Inferior parietal cortex (tissue), 1 donor: ENCODE results near the gene NTM.

Experiments used
- DNase-seq: peaks from one replicate; pipeline ENCODE4 v3.0.0-alpha.2; 2016; ENCODE audit errors: extremely low spot score

NTM gene

DNA sequence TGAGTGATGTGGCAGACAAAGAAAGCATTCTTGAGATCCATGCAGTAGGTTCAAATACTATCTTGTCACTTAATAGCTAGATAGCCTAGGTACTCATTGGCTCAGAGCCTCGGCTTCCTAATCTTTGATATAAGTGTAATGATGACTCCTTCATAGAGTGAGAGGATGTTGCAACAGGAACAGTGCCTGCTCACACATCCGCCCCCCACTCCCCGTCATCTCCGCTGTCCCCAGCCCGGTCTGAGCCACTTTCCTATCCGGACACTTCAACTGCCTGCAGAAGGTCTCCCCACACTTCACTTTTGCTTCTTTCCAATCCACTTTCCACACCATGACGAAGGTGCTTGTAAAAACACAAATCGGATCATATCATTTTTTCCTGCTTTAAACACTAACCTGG is 128.8 kb downstream of the NTM start:
- DNase-seq: no peak

DNA sequence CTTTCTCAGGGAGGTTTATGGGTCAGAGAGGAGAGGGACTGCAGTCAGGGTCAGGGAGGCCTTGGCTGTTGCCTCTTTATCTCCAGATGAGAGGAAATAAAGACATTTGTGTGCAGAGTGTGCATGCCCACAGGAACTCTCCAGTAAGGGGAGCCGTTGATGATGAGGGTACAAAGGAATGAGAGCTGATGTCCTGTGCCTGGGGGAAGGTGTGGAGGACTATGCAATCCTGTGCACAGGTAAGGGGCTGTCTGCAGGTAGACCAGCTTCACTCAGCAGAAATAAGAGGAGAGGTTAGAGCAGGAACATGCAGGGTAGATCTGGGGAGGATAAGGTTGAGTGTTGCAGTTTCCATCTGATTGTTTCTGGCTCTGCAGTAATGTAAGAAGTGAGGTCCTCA is 132.6 kb downstream of the NTM start:
- DNase-seq: no peak

DNA sequence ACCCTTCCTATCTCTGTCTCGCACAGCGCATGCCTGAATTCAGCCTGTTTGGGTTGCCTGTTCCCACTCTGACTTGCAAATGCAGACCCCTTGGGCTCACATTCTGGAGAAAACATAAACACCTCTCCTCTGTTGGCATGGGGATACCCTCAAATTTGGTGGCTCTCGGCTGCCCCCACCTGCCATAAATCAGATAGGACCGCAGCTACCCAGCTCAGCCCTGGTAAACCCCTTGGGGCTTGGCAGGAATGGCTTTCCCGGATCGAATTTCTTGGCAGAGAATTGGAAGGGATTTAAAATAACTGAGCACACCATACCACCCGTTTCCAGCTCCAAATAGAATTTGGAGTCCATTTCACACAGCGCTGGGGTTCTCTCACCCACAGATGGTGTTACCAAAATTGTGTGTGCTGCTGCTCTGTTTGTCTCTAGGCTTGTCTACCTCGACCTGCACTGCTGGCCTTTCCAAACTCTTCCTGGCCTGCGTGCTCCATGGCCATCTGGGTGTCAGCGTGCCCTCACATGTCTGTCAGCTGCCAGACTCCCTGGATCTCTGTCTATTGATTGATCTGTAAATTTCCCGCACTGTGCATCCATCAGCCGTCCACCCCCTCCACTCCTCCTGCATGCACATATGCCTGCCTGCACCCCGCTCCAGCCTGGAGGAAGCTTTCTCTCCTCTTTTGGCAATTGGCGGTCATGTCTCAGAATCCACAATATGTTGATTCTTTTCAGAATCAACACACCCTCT is 134.0 kb downstream of the NTM start:
- peak; percentile 79 for DNase-seq

GRCh38 chr11:131506348-131506747 is 135.9 kb downstream of the NTM start:
- no peak for DNase-seq

DNA sequence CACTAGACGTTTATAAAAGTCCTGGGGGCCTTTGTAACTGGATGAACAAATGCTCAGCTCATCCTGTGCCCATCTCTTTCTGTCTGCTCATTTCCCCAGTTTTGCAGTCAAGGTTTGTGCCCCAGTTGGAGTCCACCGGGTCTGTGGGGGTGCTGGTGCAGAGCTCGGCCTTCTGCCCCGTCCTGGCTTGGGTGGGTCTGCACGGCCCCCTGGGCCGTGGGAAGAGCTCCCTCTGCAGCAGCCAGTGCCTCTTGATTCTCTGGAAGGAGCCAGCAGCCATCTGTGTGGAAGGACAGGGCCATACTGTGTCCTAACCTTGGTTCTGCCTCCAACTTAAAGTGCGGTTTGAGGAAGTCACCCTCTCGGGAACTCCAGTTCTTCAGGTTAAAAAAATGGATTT is 140.2 kb downstream of the NTM start:
- no peak for DNase-seq

- no peak for DNase-seq
Measured at GRCh38 chr11:131511794-131512193, 141.4 kb downstream of the NTM start.

GRCh38 chr11:131512228-131512627 is 141.8 kb downstream of the NTM start:
- DNase-seq: no peak

DNA sequence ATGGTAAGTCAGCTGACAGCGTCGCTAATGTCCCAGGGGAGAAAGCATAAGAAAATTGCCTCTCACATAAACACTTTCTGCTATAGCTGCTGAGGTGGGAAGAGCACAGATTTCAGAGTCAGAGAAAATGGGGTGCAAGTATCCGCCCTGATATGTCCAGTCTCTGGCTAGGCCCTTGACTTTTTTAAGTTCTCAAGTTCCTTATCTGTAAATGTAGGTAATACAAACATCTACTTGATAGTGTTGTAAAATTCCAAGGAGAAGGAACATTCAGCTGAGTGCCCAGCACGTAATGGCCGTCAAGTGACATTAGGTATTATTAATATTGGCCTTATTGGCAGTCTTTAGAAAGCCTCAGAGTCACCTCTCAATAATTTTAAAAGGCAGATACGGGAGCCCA is 143.6 kb downstream of the NTM start:
- no peak for DNase-seq

DNA sequence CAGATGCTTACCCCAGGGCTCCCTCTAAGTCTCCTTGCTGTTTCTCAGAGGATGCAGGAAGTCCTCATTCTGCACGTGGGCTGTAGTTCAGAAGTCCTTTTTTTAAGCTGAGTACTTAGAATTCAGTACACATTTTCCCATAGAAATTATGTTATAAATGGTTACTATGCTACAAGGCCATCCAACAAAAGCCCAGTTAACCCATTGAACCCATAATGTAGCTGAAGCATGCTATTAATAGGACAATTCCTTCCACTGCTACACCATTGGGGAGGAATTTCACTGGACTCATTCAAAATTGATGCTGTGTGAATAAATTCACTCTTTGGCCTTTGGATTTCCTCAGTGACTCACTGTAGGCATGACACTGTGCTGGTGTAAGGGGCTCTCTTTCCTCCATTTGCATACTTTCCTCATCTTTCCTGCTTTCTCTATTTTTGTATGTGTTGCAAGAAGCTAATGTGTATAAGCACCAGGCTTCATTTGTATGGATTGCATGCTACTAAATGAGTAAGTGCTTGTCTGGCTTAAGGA is 148.0 kb downstream of the NTM start:
- DNase-seq: no peak

DNA sequence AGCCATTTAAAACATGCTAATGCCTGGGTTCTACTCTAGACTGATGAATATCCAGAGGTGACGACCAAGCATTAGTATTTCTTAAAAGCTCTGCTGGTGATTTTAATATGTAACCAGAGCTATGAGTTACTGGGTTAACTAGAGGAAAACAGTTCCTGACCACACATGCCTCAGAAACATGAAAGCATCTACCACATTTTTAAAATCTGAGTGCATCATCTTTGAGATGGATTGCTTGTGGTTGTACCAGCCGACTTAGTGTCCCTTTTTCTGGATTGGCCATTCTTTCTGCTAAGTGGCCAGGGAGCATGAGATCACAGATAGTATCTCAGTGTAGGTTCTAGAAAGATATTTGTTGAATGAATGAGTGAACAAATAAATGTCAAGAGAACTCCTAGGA is 152.4 kb downstream of the NTM start:
- DNase-seq: no peak

DNA sequence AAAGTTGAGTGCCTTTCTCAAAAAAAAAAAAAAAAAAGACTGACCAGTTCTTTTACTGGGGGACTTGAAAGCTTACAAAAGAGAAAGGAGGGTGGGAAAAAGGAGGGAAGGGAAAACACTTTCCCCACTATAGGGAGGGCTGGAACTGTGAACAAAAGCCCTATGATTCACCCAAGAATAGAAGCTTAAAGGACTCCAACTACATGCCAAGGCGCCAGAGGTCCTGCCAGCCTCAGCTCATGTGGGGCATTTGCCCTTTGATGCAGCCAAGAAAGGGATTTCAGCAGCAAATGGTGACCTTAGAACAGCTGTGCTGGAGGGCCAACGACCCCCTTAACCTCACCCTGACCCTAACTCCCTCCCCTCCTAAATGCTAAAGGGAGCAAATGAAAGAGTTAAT is 160.0 kb downstream of the NTM start:
- DNase-seq: peak; percentile 67

GRCh38 chr11:131533149-131533548 is 162.7 kb downstream of the NTM start:
- no peak for DNase-seq

DNA sequence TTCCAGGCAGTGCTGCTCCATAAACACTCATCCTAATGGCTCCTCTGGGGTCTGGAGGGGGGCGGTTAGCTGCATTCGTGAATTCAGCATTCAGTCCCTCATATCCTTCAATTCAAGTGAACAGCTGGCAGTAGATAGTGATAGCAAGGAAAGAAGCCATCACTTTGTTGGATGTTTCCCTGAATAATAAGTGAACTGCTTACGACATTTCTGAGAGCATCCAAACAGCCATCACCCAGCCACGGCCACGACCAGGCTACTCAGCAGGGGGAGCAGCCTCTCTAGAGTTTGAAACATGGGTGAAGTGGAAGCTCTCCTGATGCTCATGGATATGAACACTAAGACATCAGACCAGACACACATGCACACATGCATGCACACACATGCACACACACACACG is 163.6 kb downstream of the NTM start:
- peak; percentile 67 for DNase-seq

DNA sequence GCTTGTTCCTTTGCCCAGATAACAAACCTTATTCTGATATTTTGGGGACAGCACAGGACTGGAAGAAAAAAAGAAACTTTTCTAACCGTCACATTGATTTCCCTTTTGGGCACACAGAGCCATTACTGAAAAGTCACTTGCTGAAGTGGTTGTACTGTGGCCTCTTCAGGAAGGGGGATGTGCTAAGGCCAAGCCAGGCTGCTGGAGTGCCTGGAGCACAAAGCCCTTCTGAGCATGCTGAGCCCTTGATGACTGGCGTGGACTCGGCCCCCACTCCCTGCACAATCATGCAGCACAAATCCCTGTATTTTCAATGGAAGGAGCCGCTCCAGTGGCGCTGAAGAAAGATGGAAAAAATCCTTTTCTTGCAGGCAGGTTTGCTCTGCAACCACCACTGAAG is 164.2 kb downstream of the NTM start:
- peak; percentile 57 for DNase-seq

- DNase-seq: no peak
Measured at GRCh38 chr11:131536159-131536558, 165.7 kb downstream of the NTM start.

- no peak for DNase-seq
Measured at GRCh38 chr11:131537196-131537595, 166.8 kb downstream of the NTM start.

DNA sequence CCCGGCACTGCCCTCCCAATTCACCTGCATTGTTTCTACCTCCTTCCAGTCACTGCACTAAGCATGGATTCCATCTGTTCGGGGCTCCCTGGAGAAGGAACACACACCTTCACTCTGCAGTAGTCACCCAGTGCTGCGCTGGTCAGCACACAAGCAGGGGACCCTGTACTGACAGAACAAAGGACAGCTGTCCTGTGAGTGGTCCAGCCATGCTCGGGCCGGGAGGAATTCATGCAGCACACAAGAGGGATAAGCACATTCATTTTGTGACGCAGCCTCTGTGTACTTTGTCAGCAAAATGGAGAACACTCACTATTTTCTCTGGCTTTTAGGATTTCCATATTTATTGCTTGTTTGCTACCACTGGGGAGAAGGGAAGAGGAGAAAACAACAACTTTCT is 167.3 kb downstream of the NTM start:
- DNase-seq: no peak

- no peak for DNase-seq
Measured at GRCh38 chr11:131538322-131538721, 167.9 kb downstream of the NTM start.

DNA sequence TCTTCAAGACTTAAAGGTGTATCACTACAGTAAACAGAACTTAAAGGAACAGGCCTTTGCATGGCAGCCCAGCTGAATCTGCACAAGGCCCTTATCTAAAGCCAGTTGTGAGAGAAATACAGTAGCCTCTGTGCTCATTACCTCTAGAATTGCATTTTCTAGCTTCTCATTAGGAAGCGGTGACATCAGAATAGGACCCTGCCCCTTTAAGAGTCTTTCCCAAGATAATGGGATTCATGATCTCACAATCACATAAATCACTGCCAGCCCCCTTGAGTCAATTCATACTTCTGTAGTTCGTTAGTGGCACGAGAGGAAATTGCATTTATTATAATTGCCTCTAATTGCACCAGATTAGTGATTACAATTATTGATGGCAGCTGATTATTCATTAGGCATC is 170.3 kb downstream of the NTM start:
- no peak for DNase-seq

GRCh38 chr11:131543389-131544025 is 173.1 kb downstream of the NTM start:
- no peak for DNase-seq

DNA sequence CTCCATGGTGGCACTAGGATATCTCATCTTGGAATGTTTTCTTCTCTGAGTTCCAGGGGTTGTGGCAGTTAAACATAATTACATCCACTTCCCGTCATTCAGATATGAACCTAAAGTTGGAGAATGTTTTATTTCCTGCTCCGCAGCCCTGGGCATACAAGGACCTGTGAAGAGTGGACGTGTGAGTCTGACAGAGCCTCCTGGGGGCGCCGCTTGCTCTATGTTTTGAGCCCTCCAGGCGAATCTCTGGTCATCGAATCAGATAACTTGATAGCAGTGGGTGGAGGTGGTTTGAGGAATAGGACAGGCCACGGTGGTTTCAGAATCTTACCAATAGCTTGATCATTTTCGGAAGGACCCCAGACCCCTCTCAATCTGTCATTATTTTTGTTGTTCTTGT is 174.2 kb downstream of the NTM start:
- no peak for DNase-seq

GRCh38 chr11:131546218-131546895 is 175.9 kb downstream of the NTM start:
- DNase-seq: peak; percentile 32

GRCh38 chr11:131549099-131549498 is 178.7 kb downstream of the NTM start:
- DNase-seq: no peak
